Measurements from ENCODE around the gene THOC2.
"Not testable (repeated sequence)": the region's sequence is repeated elsewhere in the genome, so short reads cannot be mapped to it uniquely, and the experiment has no call there.

THOC2 gene

GRCh38 chrX:123590842-123591486 lies 141.9 kb downstream of the THOC2 start:
- DNase-seq (ENCODE audit: extremely low spot score), result peak; percentile 16
- TF ChIP-seq CTCF (IDR thresholded peaks at IDR 0.05; ENCODE audit: control extremely low read depth, extremely low read depth, low read depth, missing control alignments), result no peak
- CTCF ChIA-PET, result interaction anchor here (1.3 kb wide), 1 partner anchor 82 kb away, joined by 3 read pairs; no protein-coding TSS in a partner anchor
- POLR2A ChIA-PET, result no interaction called here

- TF ChIP-seq CTCF (IDR thresholded peaks at IDR 0.05; ENCODE audit: control extremely low read depth, extremely low read depth, low read depth, missing control alignments), result no peak
- ChIA-PET CTCF (no interaction called here), POLR2A (no interaction called here)
- no peak for DNase-seq (ENCODE audit: extremely low spot score)
Observed at GRCh38 chrX:123588723-123589122, 144.1 kb downstream of the THOC2 start.

- no peak for TF ChIP-seq CTCF (IDR thresholded peaks at IDR 0.05; ENCODE audit: control extremely low read depth, extremely low read depth, low read depth, missing control alignments)
- ChIA-PET CTCF (no interaction called here), POLR2A (no interaction called here)
Observed at GRCh38 chrX:123581586-123581985, 151.3 kb downstream of the THOC2 start.

GRCh38 chrX:123580792-123581191 lies 152.1 kb downstream of the THOC2 start:
- CTCF ChIA-PET, result no interaction called here
- DNase-seq (ENCODE audit: extremely low spot score), result no peak
- no peak for TF ChIP-seq CTCF (IDR thresholded peaks at IDR 0.05; ENCODE audit: control extremely low read depth, extremely low read depth, low read depth, missing control alignments)
- POLR2A ChIA-PET, result no interaction called here

More at GRCh38 chrX:123581586-123581985, 151.3 kb downstream of the THOC2 start:
- no peak for DNase-seq (ENCODE audit: extremely low spot score)

- POLR2A ChIA-PET; CTCF ChIA-PET; DNase-seq (ENCODE audit: extremely low spot score): not testable (repeated sequence)
Observed at GRCh38 chrX:123574027-123574426, 158.8 kb downstream of the THOC2 start.

- no peak for TF ChIP-seq CTCF (IDR thresholded peaks at IDR 0.05; ENCODE audit: control extremely low read depth, extremely low read depth, low read depth, missing control alignments)
Observed at GRCh38 chrX:123570011-123570590, 162.8 kb downstream of the THOC2 start.

GRCh38 chrX:123563167-123563566 lies 169.7 kb downstream of the THOC2 start:
- ChIA-PET CTCF (no interaction called here), POLR2A (no interaction called here)
- no peak for TF ChIP-seq CTCF (IDR thresholded peaks at IDR 0.05; ENCODE audit: control extremely low read depth, extremely low read depth, low read depth, missing control alignments)
- no peak for DNase-seq (ENCODE audit: extremely low spot score)

More at GRCh38 chrX:123570011-123570590, 162.8 kb downstream of the THOC2 start:
- POLR2A ChIA-PET, result no interaction called here
- CTCF ChIA-PET, result no interaction called here
- DNase-seq (ENCODE audit: extremely low spot score), result no peak
